HepG2 (cell line): ENCODE results near the gene SACS. TPM values are rescaled to one million over a fixed set of nuclear protein-coding genes. Genes with fewer than 3 reads are reported as not detected.

Source experiments
- ATAC-seq: fragments of 200-7000 bp; cut with Tn5 transposase; 3 replicates; pipeline ENCODE4 v1.9.1; 2020; ENCODE audit warnings: mild to moderate bottlenecking, moderate library complexity
- BruUV-seq: library from RNA; stranded (reverse); fragments of 400-500 nt; replicated peaks from 2 replicates; lab custom pipeline; 2021; lab: Mats Ljungman, UMichigan
- CTCF ChIA-PET: fragments of 300-600 bp; formaldehyde crosslinking; extraction: SDS; loops from one replicate; lab custom pipeline; 2021; ENCODE audit warnings: low total read pairs, inconsistent platforms, low intra/inter-chr PET ratio; lab: Yijun Ruan, JAX
- POLR2A ChIA-PET: fragments of 350-600 bp; sonication (Branson Sonifier 250); formaldehyde crosslinking; loops from one replicate; lab custom pipeline; 2020; ENCODE audit warnings: antibody characterized with exemption, inconsistent platforms; lab: Yijun Ruan, JAX
- DNase-seq: peaks from one replicate; pipeline ENCODE4 v3.0.0-alpha.2; 2015; ENCODE audit warnings: low spot score
- FAIRE-seq: peaks from 3 replicates; lab custom pipeline; 2011; peaks lifted over from hg19 to GRCh38; lab: Jason Lieb, UNC
- H2AFZ ChIP-seq: one replicate; pipeline ENCODE4 v1.6.1; 2011; ENCODE audit warnings: low read length, inconsistent platforms
- H3K27ac ChIP-seq: fragments of 300-600 bp; 3 replicates; pipeline ENCODE4 v1.8.0; 2011; ENCODE audit warnings: mixed run types, mild to moderate bottlenecking, mixed read lengths, low read length, inconsistent platforms; ENCODE audit not compliant: insufficient read depth; ENCODE audit errors: extremely low read length
- H3K27me3 ChIP-seq, 2 experiments: fragments of 200-600 bp in 1 of 2; 2 replicates in 1 of 2; 3 replicates in 1 of 2; pipeline versions ENCODE4 v1.6.0 to v1.8.0; 2011; ENCODE audit warnings: low read length in 2 of 2, mild to moderate bottlenecking in 2 of 2, moderate library complexity in 2 of 2, inconsistent platforms in 1 of 2; ENCODE audit not compliant: insufficient read depth in 2 of 2, control insufficient read depth in 1 of 2
- H3K36me3 ChIP-seq, 2 experiments: fragments of 200-600 bp in 1 of 2; replicated peaks in 1 of 2; 2 replicates in 1 of 2; 3 replicates in 1 of 2; pipeline versions ENCODE4 v1.5.1 to v1.8.0; 2011; ENCODE audit warnings: low read length in 2 of 2, inconsistent platforms in 1 of 2; ENCODE audit not compliant: insufficient read depth in 2 of 2, control insufficient read depth in 1 of 2
- H3K4me1 ChIP-seq: 2 replicates; pipeline ENCODE4 v1.5.1; 2012; ENCODE audit warnings: low read length, inconsistent platforms; ENCODE audit not compliant: insufficient read depth
- H3K4me2 ChIP-seq: 2 replicates; pipeline ENCODE4 v1.6.0; 2011; ENCODE audit warnings: low read depth, low read length, inconsistent platforms
- H3K4me3 ChIP-seq, 3 experiments: fragments of 200-600 bp in 1 of 3; sonication (generic), shearing (Covaris generic) in 1 of 3; replicated peaks in 1 of 3; 2 replicates each; pipeline ENCODE4 v1.5.1; 2011 to 2016; ENCODE audit warnings: low read length in 3 of 3, inconsistent platforms in 2 of 3, low read depth in 2 of 3, mild to moderate bottlenecking in 2 of 3, control low read depth in 1 of 3, mixed read lengths in 1 of 3; ENCODE audit not compliant: insufficient read depth in 1 of 3
- H3K79me2 ChIP-seq: one replicate; pipeline ENCODE4 v1.6.1; 2011; ENCODE audit warnings: low read length, inconsistent platforms; ENCODE audit not compliant: insufficient read depth
- H3K9ac ChIP-seq: 2 replicates; pipeline ENCODE4 v1.6.0; 2011; ENCODE audit warnings: mild to moderate bottlenecking, low read depth, low read length, inconsistent platforms; ENCODE audit not compliant: insufficient read depth
- H3K9me3 ChIP-seq: 2 replicates; pipeline ENCODE4 v1.5.1; 2012; ENCODE audit warnings: mild to moderate bottlenecking, low read length
- H4K20me1 ChIP-seq: 2 replicates; pipeline ENCODE4 v1.6.0; 2011; ENCODE audit warnings: inconsistent platforms, mild to moderate bottlenecking, low read length, moderate library complexity; ENCODE audit not compliant: insufficient read depth
- ETV5 ChIP-seq: IDR thresholded peaks from 2 replicates; pipeline ENCODE4 v1.6.1; 2018; ENCODE audit warnings: missing biosample characterization, missing genetic modification reagents, inconsistent platforms, borderline replicate concordance
- ZNF879 ChIP-seq: sonication (generic); formaldehyde crosslinking; IDR thresholded peaks from 2 replicates; pipeline ENCODE4 v1.8.1; 2023; ENCODE audit warnings: missing genetic modification reagents
- WGBS: methylation state at CpG from one replicate; pipeline ENCODE4 v1.1.6; 2017; ENCODE audit warnings: low lambda C conversion rate; 5-methylcytosine and 5-hydroxymethylcytosine counted together
- in situ Hi-C: cut with HindIII; loops from 2 replicates; pipeline ENCODE4 v1.10.0; 2017; ENCODE audit warnings: low pct_unique_long_range_greater_than_20kb; ENCODE audit not compliant: extremely low pct_ligation_motif_present
- intact Hi-C: fragments of 100-400 bp; cut with micrococcal nuclease; formaldehyde crosslinking; loops from one replicate; pipeline ENCODE4 v1.10.0; 2022; ENCODE audit not compliant: unreplicated experiment
- polyA plus RNA-seq, 8 experiments: library from polyadenylated mRNA; depleted of rRNA in 3 of 8; stranded (reverse) in 7 of 8; unstranded in 1 of 8; fragments of >200 nt; fragmentation: Illumina TruSeq in 4 of 8; extraction: Trizol in 4 of 8; gene quantifications; 2 replicates each; pipeline versions ENCODE4 v1.2.1 to v1.2.3, GENCODE V29; 2011 to 2016; ENCODE audit warnings: low read depth in 4 of 8, missing spikeins in 1 of 8, mixed read lengths in 1 of 8; ENCODE audit not compliant: insufficient read depth in 1 of 8
- total RNA-seq, 5 experiments: library from RNA; depleted of rRNA; stranded (reverse); fragments of >200 nt; fragmentation: Illumina TruSeq; extraction: Trizol; gene quantifications; 2 replicates each; pipeline ENCODE4 v1.2.3, GENCODE V29; 2016; ENCODE audit warnings: low read depth in 1 of 5
- TF ChIP-seq, protein P1 (sequence below): sonication (generic); formaldehyde crosslinking; IDR thresholded peaks from 2 replicates; pipeline ENCODE4 v1.5.0; 2020; ENCODE audit warnings: mild to moderate bottlenecking, missing genetic modification reagents, borderline replicate concordance
- TF ChIP-seq, protein P2 (sequence below): sonication (generic); formaldehyde crosslinking; IDR thresholded peaks from 2 replicates; pipeline ENCODE4 v1.8.1; 2022; ENCODE audit warnings: mild to moderate bottlenecking, missing genetic modification reagents
- TF ChIP-seq, protein P3 (sequence below): sonication (generic); formaldehyde crosslinking; IDR thresholded peaks from 2 replicates; pipeline ENCODE4 v1.4.0; 2020; ENCODE audit warnings: mild to moderate bottlenecking, missing genetic modification reagents
- TF ChIP-seq, protein P4 (sequence below): sonication (generic); formaldehyde crosslinking; IDR thresholded peaks from 2 replicates; pipeline ENCODE4 v1.8.0; 2022; ENCODE audit warnings: missing genetic modification reagents, low read depth, mild to moderate bottlenecking, borderline replicate concordance

The SACS gene
- total and polyA plus RNA-seq, 2 of the 13 experiments (the other 11 are each of a cell fraction or from before 2014, with no cell fraction given), result 4.0 to 15.7 TPM

DNA sequence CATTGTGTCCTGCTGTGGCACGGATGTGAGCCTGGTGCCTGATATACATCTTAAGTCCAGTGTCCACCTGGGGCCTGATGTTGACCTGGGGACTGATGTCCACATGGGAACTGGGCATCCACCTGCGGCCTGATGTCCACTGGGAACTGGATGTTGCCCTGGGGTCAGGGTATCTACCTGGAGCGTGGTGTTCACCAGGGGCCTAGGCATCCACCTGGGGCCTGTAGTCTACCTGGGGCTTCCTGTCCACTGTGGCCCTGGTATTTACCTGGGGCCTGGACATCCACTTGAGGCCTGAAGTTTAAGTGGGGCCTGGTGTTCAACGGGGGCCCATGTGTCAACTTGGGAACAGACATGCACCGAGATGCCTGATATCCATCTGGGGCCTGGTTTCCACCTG, 11.9 kb downstream of the SACS start:
- POLR2A ChIA-PET, result no interaction called here
- CTCF ChIA-PET, result no interaction called here
- Histone ChIP-seq H3K9ac (no peak overlapping the region), H4K20me1 (no peaks in the 10 kb centered on the region), H3K4me3 (no peak overlapping the region), H3K79me2 (no peaks in the 10 kb centered on the region), H2AFZ (no peak overlapping the region), H3K4me1 (no peaks in the 10 kb centered on the region)
- in situ Hi-C loops, result no loop called here
- no TSS peak for BruUV-seq
- FAIRE-seq (no peak), DNase-seq (no peak)
- WGBS, result 44% methylated on average over 4 of the region's 5 CpGs
- TF ChIP-seq ETV5 (CRISPR knock-in tag) (no peak), ZNF879 (CRISPR knock-in tag) (no peak)
- TF ChIP-seq, protein P1, sequence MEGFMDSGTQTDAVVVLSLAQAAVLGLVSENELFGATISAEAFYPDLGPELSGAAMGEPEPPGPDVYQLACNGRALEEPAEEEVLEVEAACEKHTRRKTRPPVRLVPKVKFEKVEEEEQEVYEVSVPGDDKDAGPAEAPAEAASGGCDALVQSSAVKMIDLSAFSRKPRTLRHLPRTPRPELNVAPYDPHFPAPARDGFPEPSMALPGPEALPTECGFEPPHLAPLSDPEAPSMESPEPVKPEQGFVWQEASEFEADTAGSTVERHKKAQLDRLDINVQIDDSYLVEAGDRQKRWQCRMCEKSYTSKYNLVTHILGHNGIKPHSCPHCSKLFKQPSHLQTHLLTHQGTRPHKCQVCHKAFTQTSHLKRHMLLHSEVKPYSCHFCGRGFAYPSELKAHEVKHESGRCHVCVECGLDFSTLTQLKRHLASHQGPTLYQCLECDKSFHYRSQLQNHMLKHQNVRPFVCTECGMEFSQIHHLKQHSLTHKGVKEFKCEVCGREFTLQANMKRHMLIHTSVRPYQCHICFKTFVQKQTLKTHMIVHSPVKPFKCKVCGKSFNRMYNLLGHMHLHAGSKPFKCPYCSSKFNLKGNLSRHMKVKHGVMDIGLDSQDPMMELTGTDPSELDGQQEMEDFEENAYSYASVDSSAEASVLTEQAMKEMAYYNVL (CRISPR knock-in tag), result no peak
- TF ChIP-seq, protein P2, sequence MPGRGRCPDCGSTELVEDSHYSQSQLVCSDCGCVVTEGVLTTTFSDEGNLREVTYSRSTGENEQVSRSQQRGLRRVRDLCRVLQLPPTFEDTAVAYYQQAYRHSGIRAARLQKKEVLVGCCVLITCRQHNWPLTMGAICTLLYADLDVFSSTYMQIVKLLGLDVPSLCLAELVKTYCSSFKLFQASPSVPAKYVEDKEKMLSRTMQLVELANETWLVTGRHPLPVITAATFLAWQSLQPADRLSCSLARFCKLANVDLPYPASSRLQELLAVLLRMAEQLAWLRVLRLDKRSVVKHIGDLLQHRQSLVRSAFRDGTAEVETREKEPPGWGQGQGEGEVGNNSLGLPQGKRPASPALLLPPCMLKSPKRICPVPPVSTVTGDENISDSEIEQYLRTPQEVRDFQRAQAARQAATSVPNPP (CRISPR knock-in tag), result no peak
- TF ChIP-seq, protein P3, sequence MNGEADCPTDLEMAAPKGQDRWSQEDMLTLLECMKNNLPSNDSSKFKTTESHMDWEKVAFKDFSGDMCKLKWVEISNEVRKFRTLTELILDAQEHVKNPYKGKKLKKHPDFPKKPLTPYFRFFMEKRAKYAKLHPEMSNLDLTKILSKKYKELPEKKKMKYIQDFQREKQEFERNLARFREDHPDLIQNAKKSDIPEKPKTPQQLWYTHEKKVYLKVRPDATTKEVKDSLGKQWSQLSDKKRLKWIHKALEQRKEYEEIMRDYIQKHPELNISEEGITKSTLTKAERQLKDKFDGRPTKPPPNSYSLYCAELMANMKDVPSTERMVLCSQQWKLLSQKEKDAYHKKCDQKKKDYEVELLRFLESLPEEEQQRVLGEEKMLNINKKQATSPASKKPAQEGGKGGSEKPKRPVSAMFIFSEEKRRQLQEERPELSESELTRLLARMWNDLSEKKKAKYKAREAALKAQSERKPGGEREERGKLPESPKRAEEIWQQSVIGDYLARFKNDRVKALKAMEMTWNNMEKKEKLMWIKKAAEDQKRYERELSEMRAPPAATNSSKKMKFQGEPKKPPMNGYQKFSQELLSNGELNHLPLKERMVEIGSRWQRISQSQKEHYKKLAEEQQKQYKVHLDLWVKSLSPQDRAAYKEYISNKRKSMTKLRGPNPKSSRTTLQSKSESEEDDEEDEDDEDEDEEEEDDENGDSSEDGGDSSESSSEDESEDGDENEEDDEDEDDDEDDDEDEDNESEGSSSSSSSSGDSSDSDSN (CRISPR knock-in tag), result no peak
- TF ChIP-seq, protein P4, sequence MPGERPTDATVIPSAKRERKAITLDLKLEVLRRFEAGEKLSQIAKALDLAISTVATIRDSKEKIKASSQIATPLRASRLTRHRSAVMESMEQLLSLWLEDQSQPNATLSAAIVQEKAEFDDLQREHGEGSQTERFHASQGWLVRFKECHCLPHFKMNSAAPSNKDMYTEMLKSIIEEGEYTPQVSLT (CRISPR knock-in tag), result no peak
- TF ChIP-seq, all 625 proteins: peak for 0
- H3K9me3 ChIP-seq, result no peaks in the 10 kb centered on the region
- no peaks in the 10 kb centered on the region; a peak in 1 of 5 replicates for H3K27me3 ChIP-seq
- ATAC-seq, result no peak
- intact Hi-C loops, result no loop called here
- no peak overlapping the region for H3K27ac ChIP-seq
- no peaks in the 10 kb centered on the region for H3K36me3 ChIP-seq
- no peak overlapping the region for H3K4me2 ChIP-seq
